Tibial artery (tissue), 4 donors: ENCODE data around the gene OR2T6.

Experiments used
- DNase-seq, 2 donors: peaks; one replicate each; pipeline ENCODE4 v3.0.0-alpha.2; 2019
- H3K27ac ChIP-seq, 2 donors: fragments of 200-600 bp; sonication (generic) in 1 of 2; 1 replicate in 1 of 2; 2 replicates in 1 of 2; pipeline ENCODE4 v1.5.1; 2018 to 2019; ENCODE audit warnings: mild to moderate bottlenecking in 1 of 2
- H3K27me3 ChIP-seq, 2 donors: fragments of 200-600 bp; sonication (generic) in 1 of 2; one replicate each; pipeline versions ENCODE4 v1.5.1 to v1.6.0; 2016 to 2019
- H3K36me3 ChIP-seq, 3 donors: fragments of 200-600 bp; sonication (generic) in 2 of 3; one replicate each; pipeline ENCODE4 v1.5.1; 2016 to 2019; ENCODE audit warnings: mild to moderate bottlenecking in 2 of 3
- H3K4me1 ChIP-seq, 4 donors: fragments of 200-600 bp; sonication (generic) in 2 of 4; 1 replicate in 3 of 4; 2 replicates in 1 of 4; pipeline ENCODE4 v1.5.1; 2016 to 2019
- H3K4me3 ChIP-seq, 2 donors: fragments of 200-600 bp; sonication (generic) in 1 of 2; 1 replicate in 1 of 2; 2 replicates in 1 of 2; pipeline ENCODE4 v1.5.1; 2018 to 2019; ENCODE audit warnings: mild to moderate bottlenecking in 2 of 2
- H3K9me3 ChIP-seq, 3 donors: fragments of 200-600 bp; sonication (generic) in 1 of 3; one replicate each; pipeline ENCODE4 v1.5.1; 2016 to 2019
- CTCF ChIP-seq, 2 experiments: fragments of 200-600 bp in 1 of 2; fragments of 450-650 bp in 1 of 2; IDR thresholded peaks; one replicate each; pipeline ENCODE4 v1.5.1; 2017 to 2019; ENCODE audit warnings: antibody characterized with exemption in 2 of 2, mild to moderate bottlenecking in 1 of 2, moderate library complexity in 1 of 2
- intact Hi-C: fragments of 100-400 bp; cut with DNase I; formaldehyde crosslinking; loops from one replicate; pipeline ENCODE4 v1.15.0; 2023; ENCODE audit warnings: low total_unique reads

OR2T6 gene

DNA sequence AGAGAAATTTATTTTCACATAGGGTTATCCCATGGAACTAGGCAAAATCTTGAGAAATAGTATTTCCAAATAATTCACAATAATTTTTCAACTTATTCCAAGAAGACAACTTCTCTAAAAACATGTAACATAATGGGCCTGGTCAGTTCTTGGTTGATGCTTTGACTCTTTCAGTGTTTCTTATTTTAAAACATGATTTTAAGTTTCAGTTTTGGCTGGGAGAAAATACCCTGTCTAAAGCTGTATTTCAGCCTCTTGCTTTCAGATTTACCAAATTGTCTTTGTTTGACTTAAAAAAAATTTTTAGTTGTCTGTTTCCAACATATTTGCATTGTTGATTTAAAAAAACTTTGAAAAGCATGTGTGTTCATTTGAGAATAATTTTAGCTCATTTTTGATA, 8.9 kb upstream of the OR2T6 start:
- TF ChIP-seq CTCF (IDR thresholded peaks at IDR 0.05), result no peak
- H3K27me3 ChIP-seq, result no peaks in the 10 kb centered on the region
- intact Hi-C loops, result no loop called here
- DNase-seq, result no peak
- no peak overlapping the region for H3K27ac ChIP-seq
- H3K4me3 ChIP-seq, result no peak overlapping the region
- no peaks in the 10 kb centered on the region for H3K4me1 ChIP-seq
- no peaks in the 10 kb centered on the region for H3K9me3 ChIP-seq
- H3K36me3 ChIP-seq, result no peaks in the 10 kb centered on the region

GRCh38 chr1:248372394-248372793, 3.2 kb upstream of the OR2T6 start:
- no peak for TF ChIP-seq CTCF (IDR thresholded peaks at IDR 0.05)
- DNase-seq, result no peak
- H3K27ac ChIP-seq, result no peak overlapping the region
- H3K4me1 ChIP-seq, result no peaks in the 10 kb centered on the region
- no peak overlapping the region for H3K4me3 ChIP-seq
- intact Hi-C loops, result no loop called here
- H3K9me3 ChIP-seq, result no peaks in the 10 kb centered on the region
- H3K27me3 ChIP-seq, result no peaks in the 10 kb centered on the region
- no peaks in the 10 kb centered on the region for H3K36me3 ChIP-seq

- no peak overlapping the region for H3K27ac ChIP-seq
- intact Hi-C loops, result no loop called here
- no peak for DNase-seq
- TF ChIP-seq CTCF (IDR thresholded peaks at IDR 0.05), result no peak
- H3K27me3 ChIP-seq, result no peaks in the 10 kb centered on the region
- H3K4me1 ChIP-seq, result no peaks in the 10 kb centered on the region
- no peaks in the 10 kb centered on the region for H3K36me3 ChIP-seq
- H3K4me3 ChIP-seq, result no peak overlapping the region
- no peaks in the 10 kb centered on the region for H3K9me3 ChIP-seq
Observed at GRCh38 chr1:248373761-248374160, 1.8 kb upstream of the OR2T6 start.

- intact Hi-C loops, result no loop called here
- Histone ChIP-seq H3K9me3 (no peaks in the 10 kb centered on the region), H3K4me1 (no peaks in the 10 kb centered on the region), H3K36me3 (no peaks in the 10 kb centered on the region), H3K4me3 (no peak overlapping the region), H3K27me3 (no peaks in the 10 kb centered on the region), H3K27ac (no peak overlapping the region)
- DNase-seq, result no peak
- no peak for TF ChIP-seq CTCF (IDR thresholded peaks at IDR 0.05)
Observed at GRCh38 chr1:248376916-248377315, 1.4 kb downstream of the OR2T6 start.

GRCh38 chr1:248380854-248381253, 5.3 kb downstream of the OR2T6 start:
- no peaks in the 10 kb centered on the region for H3K9me3 ChIP-seq
- no peaks in the 10 kb centered on the region for H3K27me3 ChIP-seq
- H3K4me1 ChIP-seq, result no peaks in the 10 kb centered on the region
- intact Hi-C loops, result no loop called here
- no peak for TF ChIP-seq CTCF (IDR thresholded peaks at IDR 0.05)
- H3K36me3 ChIP-seq, result no peaks in the 10 kb centered on the region
- H3K27ac ChIP-seq, result no peak overlapping the region
- DNase-seq, result no peak
- H3K4me3 ChIP-seq, result no peak overlapping the region

GRCh38 chr1:248388426-248388825, 12.9 kb downstream of the OR2T6 start:
- TF ChIP-seq CTCF (IDR thresholded peaks at IDR 0.05), result no peak
- Histone ChIP-seq H3K27me3 (no peaks in the 10 kb centered on the region), H3K27ac (no peak overlapping the region), H3K4me3 (no peak overlapping the region), H3K9me3 (no peaks in the 10 kb centered on the region), H3K4me1 (no peaks in the 10 kb centered on the region), H3K36me3 (no peaks in the 10 kb centered on the region)
- intact Hi-C loops, result no loop called here
- no peak for DNase-seq
